Measurements from ENCODE around the gene MAPKAP1. TPM values are rescaled to one million over a fixed set of nuclear protein-coding genes. Genes with fewer than 3 reads are reported as not detected.
A peak's percentile ranks its signal among the peaks of the same experiment; 100 is the strongest.

Gene MAPKAP1
- total and polyA plus RNA-seq, 9 of the 15 experiments (the other 6 are each of a cell fraction or from before 2014, with no cell fraction given) = 2.6 to 82.1 (median 61.1) TPM

- TF ChIP-seq ZNF318 (IDR thresholded peaks at IDR 0.05; ENCODE audit: borderline replicate concordance in 1 of 2, low read depth in 1 of 2) = no peak
- TF ChIP-seq TSC22D4 (tag; IDR thresholded peaks at IDR 0.05) = no peak
- no peak for TF ChIP-seq ZNF57 (CRISPR knock-in tag; IDR thresholded peaks at IDR 0.05)
- TF ChIP-seq HMBOX1 (IDR thresholded peaks at IDR 0.05) = peak; percentile 76
- no peak for TF ChIP-seq ZNF785 (CRISPR knock-in tag; IDR thresholded peaks at IDR 0.05)
- no peak for TF ChIP-seq TARDBP (IDR thresholded peaks at IDR 0.05)
- TF ChIP-seq MBD1 (CRISPR knock-in tag; IDR thresholded peaks at IDR 0.05) = no peak
- peak; percentile 93 for TF ChIP-seq ZSCAN29 (IDR thresholded peaks at IDR 0.05)
- no peak for TF ChIP-seq ZBTB34 (CRISPR knock-in tag; IDR thresholded peaks at IDR 0.05)
- TF ChIP-seq E4F1 (CRISPR knock-in tag; IDR thresholded peaks at IDR 0.05; ENCODE audit: borderline replicate concordance) = no peak
- TF ChIP-seq TEAD1 (CRISPR knock-in tag; IDR thresholded peaks at IDR 0.05) = 0 out of 4 replicates have a peak, but pooled peaks of 1 of the 2 experiments have one; percentile 20
- TF ChIP-seq ZNF133 (CRISPR knock-in tag; IDR thresholded peaks at IDR 0.05) = no peak
- TF ChIP-seq PYGO2 (tag; IDR thresholded peaks at IDR 0.05) = no peak
- TF ChIP-seq IRF2 (CRISPR knock-in tag; IDR thresholded peaks at IDR 0.05) = no peak
Measured at GRCh38 chr9:125477089-125477544, 229.9 kb downstream of the MAPKAP1 start (continued).

Measured in K562 (cell line).